ENCODE measurements around the gene PDZD7.

- no peak for TF ChIP-seq GATA2 (IDR thresholded peaks at IDR 0.05; ENCODE audit: low read depth, low read length)
- TF ChIP-seq GATA3 (IDR thresholded peaks at IDR 0.05; ENCODE audit: low read depth, low read length) = no peak
Measured at GRCh38 chr10:100967332-100967731, 63.6 kb downstream of the PDZD7 start.
